CD14-positive monocyte (primary cell): ENCODE data around the gene ACKR3. TPM values are rescaled to one million over a fixed set of nuclear protein-coding genes. Genes with fewer than 3 reads are reported as not detected.

Experiments
- DNase-seq, 3 donors: peaks; one replicate each; pipeline ENCODE4 v3.0.0-alpha.2; 2011 to 2022
- H2AFZ ChIP-seq: 2 replicates; pipeline ENCODE4 v1.6.0; 2012; ENCODE audit warnings: mild to moderate bottlenecking, low read depth, low read length, inconsistent platforms; ENCODE audit not compliant: insufficient read depth, poor library complexity, severe bottlenecking
- H3K27ac ChIP-seq, 2 donors: 1 replicate in 1 of 2; 2 replicates in 1 of 2; pipeline ENCODE4 v1.5.1; 2012 to 2013; ENCODE audit warnings: low read length in 2 of 2, control low read depth in 1 of 2, inconsistent platforms in 1 of 2, low read depth in 1 of 2, mild to moderate bottlenecking in 1 of 2
- H3K27me3 ChIP-seq, 2 donors: one replicate each; pipeline versions ENCODE4 v1.6.0 to v1.6.1; 2011 to 2013; ENCODE audit warnings: low read length in 2 of 2; ENCODE audit not compliant: control insufficient read depth in 2 of 2, insufficient read depth in 2 of 2
- H3K36me3 ChIP-seq, 2 donors: replicated peaks in 1 of 2; 1 replicate in 1 of 2; 2 replicates in 1 of 2; pipeline versions ENCODE4 v1.5.1 to v1.6.1; 2012 to 2013; ENCODE audit warnings: low read length in 2 of 2, control low read depth in 1 of 2, inconsistent platforms in 1 of 2, mild to moderate bottlenecking in 1 of 2; ENCODE audit not compliant: insufficient read depth in 2 of 2, control insufficient read depth in 1 of 2
- H3K4me1 ChIP-seq, 2 donors: 1 replicate in 1 of 2; 2 replicates in 1 of 2; pipeline versions ENCODE4 v1.5.1 to v1.6.1; 2012 to 2013; ENCODE audit warnings: low read length in 2 of 2, control low read depth in 1 of 2, inconsistent platforms in 1 of 2, mild to moderate bottlenecking in 1 of 2, moderate library complexity in 1 of 2; ENCODE audit not compliant: insufficient read depth in 2 of 2, control insufficient read depth in 1 of 2
- H3K4me2 ChIP-seq: replicated peaks from 2 replicates; pipeline ENCODE3; 2012; ENCODE audit warnings: low read length, moderate library complexity, mild to moderate bottlenecking; ENCODE audit not compliant: poor library complexity, severe bottlenecking; ENCODE audit errors: extremely low read depth
- H3K4me3 ChIP-seq, 3 experiments: fragments of 200-600 bp in 1 of 3; sonication (generic) in 1 of 3; replicated peaks in 1 of 3; 1 replicate in 2 of 3; 2 replicates in 1 of 3; pipeline ENCODE4 v1.5.1; 2011 to 2013; ENCODE audit warnings: low read length in 3 of 3, mild to moderate bottlenecking in 3 of 3, control low read depth in 2 of 3, low read depth in 2 of 3, inconsistent platforms in 1 of 3, moderate library complexity in 1 of 3
- H3K79me2 ChIP-seq: 2 replicates; pipeline ENCODE4 v1.6.0; 2012; ENCODE audit warnings: mild to moderate bottlenecking, control low read depth, inconsistent platforms, low read length, moderate library complexity; ENCODE audit not compliant: insufficient read depth
- H3K9ac ChIP-seq: 2 replicates; pipeline ENCODE4 v1.6.0; 2017; ENCODE audit warnings: low read length, mild to moderate bottlenecking; ENCODE audit not compliant: insufficient read depth, poor library complexity, severe bottlenecking
- H3K9me3 ChIP-seq, 2 donors: replicated peaks in 1 of 2; 1 replicate in 1 of 2; 2 replicates in 1 of 2; pipeline versions ENCODE4 v1.5.1 to v1.6.1; 2012 to 2013; ENCODE audit warnings: low read length in 2 of 2, control low read depth in 1 of 2; ENCODE audit not compliant: control insufficient read depth in 1 of 2, insufficient read depth in 1 of 2
- H4K20me1 ChIP-seq: 2 replicates; pipeline ENCODE4 v1.6.0; 2012; ENCODE audit warnings: mild to moderate bottlenecking, low read length, control low read depth, moderate library complexity; ENCODE audit not compliant: insufficient read depth
- H3K27ac Mint-ChIP-seq, 7 donors: one replicate each; pipeline ENCODE4 v1.8.0; 2020; ENCODE audit warnings: mild to moderate bottlenecking in 7 of 7, mixed read lengths in 7 of 7, moderate library complexity in 6 of 7, inconsistent platforms in 2 of 7
- H3K27me3 Mint-ChIP-seq, 3 donors: one replicate each; pipeline ENCODE4 v1.8.0; 2021 to 2022; ENCODE audit warnings: low read depth in 3 of 3, mild to moderate bottlenecking in 3 of 3, mixed read lengths in 3 of 3, moderate library complexity in 3 of 3, inconsistent platforms in 1 of 3
- H3K36me3 Mint-ChIP-seq, 2 donors: one replicate each; pipeline ENCODE4 v1.8.0; 2020; ENCODE audit warnings: mixed read lengths in 2 of 2, inconsistent platforms in 1 of 2, mild to moderate bottlenecking in 1 of 2
- H3K4me1 Mint-ChIP-seq: one replicate; pipeline ENCODE4 v1.8.0; 2020; ENCODE audit warnings: mild to moderate bottlenecking, mixed read lengths
- H3K4me3 Mint-ChIP-seq, 2 donors: one replicate each; pipeline ENCODE4 v1.8.0; 2020; ENCODE audit warnings: mild to moderate bottlenecking in 2 of 2, mixed read lengths in 2 of 2, moderate library complexity in 1 of 2
- H3K9me3 Mint-ChIP-seq, 7 donors: one replicate each; pipeline ENCODE4 v1.8.0; 2020 to 2022; ENCODE audit warnings: mixed read lengths in 7 of 7, mild to moderate bottlenecking in 6 of 7, moderate library complexity in 6 of 7, inconsistent platforms in 2 of 7
- WGBS: methylation state at CpG from one replicate; pipeline ENCODE4 v1.1.5; 2013; ENCODE audit warnings: missing lambda C conversion rate; ENCODE audit not compliant: insufficient coverage; 5-methylcytosine and 5-hydroxymethylcytosine counted together
- intact Hi-C, 2 donors: fragments of 100-400 bp; cut with micrococcal nuclease; formaldehyde crosslinking; loops; one replicate each; pipeline versions ENCODE4 v1.15.0 to v1.15.1; 2023
- polyA plus RNA-seq, 3 donors: library from polyadenylated mRNA; depleted of rRNA in 1 of 3; unstranded in 2 of 3; stranded (reverse) in 1 of 3; fragments of 300-500 nt in 2 of 3; fragments of >200 nt in 1 of 3; fragmentation: Illumina TruSeq in 2 of 3; gene quantifications; 1 replicate in 2 of 3; 2 replicates in 1 of 3; pipeline ENCODE4 v1.2.3, GENCODE V29; 2012 to 2021
- TF ChIP-seq, protein P1 (sequence below): fragments of 200-600 bp; IDR thresholded peaks from one replicate; pipeline ENCODE4 v1.8.0; 2022; ENCODE audit warnings: antibody characterized with exemption, mild to moderate bottlenecking

ACKR3 gene
- polyA plus RNA-seq, 3 donors = 0.41 to 13.3 (median 0.79) TPM

DNA sequence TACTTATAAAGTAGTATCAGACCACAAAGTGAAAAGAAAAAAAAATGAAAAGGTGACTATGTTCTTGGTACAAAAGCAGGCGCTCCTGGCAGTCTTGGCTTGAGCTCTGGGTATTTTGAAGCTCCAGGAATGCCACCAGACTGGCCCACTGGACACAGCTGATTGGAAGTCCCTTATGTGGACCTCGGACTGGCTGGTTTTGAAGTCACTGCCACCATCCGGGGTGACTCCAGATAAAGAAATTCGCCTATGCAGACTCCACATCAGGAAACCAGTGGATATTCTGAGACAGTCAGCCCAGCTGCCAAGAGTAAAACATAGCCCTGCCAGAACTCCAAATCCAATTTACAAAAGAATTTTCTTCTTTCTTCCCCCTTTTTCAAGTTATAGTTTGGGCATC, 28.0 kb downstream of the ACKR3 start:
- Mint-ChIP-seq H3K9me3 (peaks cover 0 to 4% (median 0%) of the 10 kb centered on the region in 7 donors), H3K27ac (no peak overlapping the region), H3K27me3 (peaks cover 3 to 16% (median 4%) of the 10 kb centered on the region in 3 donors), H3K4me1 (no peaks in the 10 kb centered on the region), H3K4me3 (no peak overlapping the region), H3K36me3 (no peaks in the 10 kb centered on the region)
- Histone ChIP-seq H3K9ac (no peak overlapping the region), H2AFZ (no peak overlapping the region), H3K36me3 (no peaks in the 10 kb centered on the region), H3K4me2 (no peak overlapping the region), H3K27me3 (peaks cover 0 to 5% of the 10 kb centered on the region in 2 donors), H3K27ac (no peak overlapping the region), H3K4me1 (no peaks in the 10 kb centered on the region), H4K20me1 (no peaks in the 10 kb centered on the region), H3K9me3 (no peaks in the 10 kb centered on the region), H3K79me2 (no peaks in the 10 kb centered on the region), H3K4me3 (no peak overlapping the region)
- DNase-seq = no peak
- WGBS = 85% methylated on average over 4 of the region's 4 CpGs
- TF ChIP-seq, protein P1, sequence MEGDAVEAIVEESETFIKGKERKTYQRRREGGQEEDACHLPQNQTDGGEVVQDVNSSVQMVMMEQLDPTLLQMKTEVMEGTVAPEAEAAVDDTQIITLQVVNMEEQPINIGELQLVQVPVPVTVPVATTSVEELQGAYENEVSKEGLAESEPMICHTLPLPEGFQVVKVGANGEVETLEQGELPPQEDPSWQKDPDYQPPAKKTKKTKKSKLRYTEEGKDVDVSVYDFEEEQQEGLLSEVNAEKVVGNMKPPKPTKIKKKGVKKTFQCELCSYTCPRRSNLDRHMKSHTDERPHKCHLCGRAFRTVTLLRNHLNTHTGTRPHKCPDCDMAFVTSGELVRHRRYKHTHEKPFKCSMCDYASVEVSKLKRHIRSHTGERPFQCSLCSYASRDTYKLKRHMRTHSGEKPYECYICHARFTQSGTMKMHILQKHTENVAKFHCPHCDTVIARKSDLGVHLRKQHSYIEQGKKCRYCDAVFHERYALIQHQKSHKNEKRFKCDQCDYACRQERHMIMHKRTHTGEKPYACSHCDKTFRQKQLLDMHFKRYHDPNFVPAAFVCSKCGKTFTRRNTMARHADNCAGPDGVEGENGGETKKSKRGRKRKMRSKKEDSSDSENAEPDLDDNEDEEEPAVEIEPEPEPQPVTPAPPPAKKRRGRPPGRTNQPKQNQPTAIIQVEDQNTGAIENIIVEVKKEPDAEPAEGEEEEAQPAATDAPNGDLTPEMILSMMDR = no peak
- intact Hi-C loops = no loop called here

DNA sequence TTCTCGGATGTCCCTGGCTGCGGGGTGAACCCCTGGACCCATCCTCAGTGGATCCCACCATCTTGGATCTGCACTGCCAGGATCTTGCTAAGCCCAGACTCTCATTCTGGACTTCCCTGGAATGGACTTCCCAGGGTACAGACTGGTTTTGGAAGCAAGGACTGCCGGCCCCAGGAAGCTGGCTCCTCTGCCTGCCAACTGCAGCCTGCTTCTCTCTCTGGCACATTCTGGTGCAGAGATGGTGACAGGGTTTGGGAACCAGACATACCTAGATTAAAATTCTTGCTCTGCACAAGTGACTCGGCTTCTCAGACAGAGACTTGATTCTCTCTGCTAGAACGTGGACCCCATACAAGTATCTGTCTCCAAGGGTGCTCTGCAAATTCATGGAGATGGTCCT, 29.4 kb downstream of the ACKR3 start:
- DNase-seq = no peak
- 88% methylated on average over 4 of the region's 5 CpGs for WGBS
- no peak overlapping the region for H3K4me2 ChIP-seq
- TF ChIP-seq, protein P1 = no peak
- intact Hi-C loops = no loop called here
- Mint-ChIP-seq H3K36me3 (no peaks in the 10 kb centered on the region), H3K27ac (no peak overlapping the region), H3K9me3 (peaks cover 0 to 4% (median 0%) of the 10 kb centered on the region in 7 donors), H3K27me3 (peaks cover 3 to 24% (median 10%) of the 10 kb centered on the region in 3 donors), H3K4me1 (no peaks in the 10 kb centered on the region), H3K4me3 (no peak overlapping the region)
- H3K27ac ChIP-seq = no peak overlapping the region
- no peaks in the 10 kb centered on the region for H3K79me2 ChIP-seq
- no peaks in the 10 kb centered on the region for H3K9me3 ChIP-seq
- no peaks in the 10 kb centered on the region for H3K36me3 ChIP-seq
- H4K20me1 ChIP-seq = no peaks in the 10 kb centered on the region
- peaks cover 0 to 5% of the 10 kb centered on the region in 2 donors for H3K27me3 ChIP-seq
- no peaks in the 10 kb centered on the region for H3K4me1 ChIP-seq
- no peak overlapping the region for H2AFZ ChIP-seq
- H3K4me3 ChIP-seq = no peak overlapping the region
- no peak overlapping the region for H3K9ac ChIP-seq
